ENCODE measurements around the gene NIT1.

The NIT1 gene

DNA sequence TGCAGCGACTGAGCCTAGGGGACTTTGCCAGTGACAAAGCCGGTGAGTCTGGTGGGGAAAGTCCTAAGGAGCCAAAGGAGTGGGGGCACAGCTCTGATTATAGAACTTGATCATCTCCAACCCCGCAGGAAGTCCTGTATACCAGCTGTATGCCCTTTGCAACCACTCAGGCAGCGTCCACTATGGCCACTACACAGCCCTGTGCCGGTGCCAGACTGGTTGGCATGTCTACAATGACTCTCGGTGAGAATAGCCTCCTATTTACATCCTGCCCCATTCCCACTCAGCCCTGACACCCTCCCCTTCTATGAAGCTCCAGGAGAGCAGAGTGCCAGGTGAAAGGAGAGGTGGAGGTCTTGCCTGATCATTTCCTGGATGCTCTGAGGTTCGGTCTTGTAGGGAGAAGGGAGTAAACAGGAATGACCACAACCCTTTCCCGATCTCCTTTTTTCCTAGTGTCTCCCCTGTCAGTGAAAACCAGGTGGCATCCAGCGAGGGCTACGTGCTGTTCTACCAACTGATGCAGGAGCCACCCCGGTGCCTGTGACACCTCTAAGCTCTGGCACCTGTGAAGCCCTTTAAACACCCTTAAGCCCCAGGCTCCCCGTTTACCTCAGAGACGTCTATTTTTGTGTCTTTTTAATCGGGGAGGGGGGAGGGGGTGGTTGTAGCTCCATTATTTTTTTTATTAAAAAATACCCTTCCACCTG, 47.2 kb downstream of the NIT1 start:
- in situ Hi-C loops (cut with MboI; ENCODE audit: low sequenced_read_pairs, unreplicated experiment): no loop called here
- DNase-seq (ENCODE audit: low spot score): no peak
- TF ChIP-seq, protein P1, sequence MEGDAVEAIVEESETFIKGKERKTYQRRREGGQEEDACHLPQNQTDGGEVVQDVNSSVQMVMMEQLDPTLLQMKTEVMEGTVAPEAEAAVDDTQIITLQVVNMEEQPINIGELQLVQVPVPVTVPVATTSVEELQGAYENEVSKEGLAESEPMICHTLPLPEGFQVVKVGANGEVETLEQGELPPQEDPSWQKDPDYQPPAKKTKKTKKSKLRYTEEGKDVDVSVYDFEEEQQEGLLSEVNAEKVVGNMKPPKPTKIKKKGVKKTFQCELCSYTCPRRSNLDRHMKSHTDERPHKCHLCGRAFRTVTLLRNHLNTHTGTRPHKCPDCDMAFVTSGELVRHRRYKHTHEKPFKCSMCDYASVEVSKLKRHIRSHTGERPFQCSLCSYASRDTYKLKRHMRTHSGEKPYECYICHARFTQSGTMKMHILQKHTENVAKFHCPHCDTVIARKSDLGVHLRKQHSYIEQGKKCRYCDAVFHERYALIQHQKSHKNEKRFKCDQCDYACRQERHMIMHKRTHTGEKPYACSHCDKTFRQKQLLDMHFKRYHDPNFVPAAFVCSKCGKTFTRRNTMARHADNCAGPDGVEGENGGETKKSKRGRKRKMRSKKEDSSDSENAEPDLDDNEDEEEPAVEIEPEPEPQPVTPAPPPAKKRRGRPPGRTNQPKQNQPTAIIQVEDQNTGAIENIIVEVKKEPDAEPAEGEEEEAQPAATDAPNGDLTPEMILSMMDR (IDR thresholded peaks at IDR 0.05; ENCODE audit: borderline replicate concordance, control extremely low read depth, extremely low read depth, insufficient read depth, missing control alignments): no peak

DNA sequence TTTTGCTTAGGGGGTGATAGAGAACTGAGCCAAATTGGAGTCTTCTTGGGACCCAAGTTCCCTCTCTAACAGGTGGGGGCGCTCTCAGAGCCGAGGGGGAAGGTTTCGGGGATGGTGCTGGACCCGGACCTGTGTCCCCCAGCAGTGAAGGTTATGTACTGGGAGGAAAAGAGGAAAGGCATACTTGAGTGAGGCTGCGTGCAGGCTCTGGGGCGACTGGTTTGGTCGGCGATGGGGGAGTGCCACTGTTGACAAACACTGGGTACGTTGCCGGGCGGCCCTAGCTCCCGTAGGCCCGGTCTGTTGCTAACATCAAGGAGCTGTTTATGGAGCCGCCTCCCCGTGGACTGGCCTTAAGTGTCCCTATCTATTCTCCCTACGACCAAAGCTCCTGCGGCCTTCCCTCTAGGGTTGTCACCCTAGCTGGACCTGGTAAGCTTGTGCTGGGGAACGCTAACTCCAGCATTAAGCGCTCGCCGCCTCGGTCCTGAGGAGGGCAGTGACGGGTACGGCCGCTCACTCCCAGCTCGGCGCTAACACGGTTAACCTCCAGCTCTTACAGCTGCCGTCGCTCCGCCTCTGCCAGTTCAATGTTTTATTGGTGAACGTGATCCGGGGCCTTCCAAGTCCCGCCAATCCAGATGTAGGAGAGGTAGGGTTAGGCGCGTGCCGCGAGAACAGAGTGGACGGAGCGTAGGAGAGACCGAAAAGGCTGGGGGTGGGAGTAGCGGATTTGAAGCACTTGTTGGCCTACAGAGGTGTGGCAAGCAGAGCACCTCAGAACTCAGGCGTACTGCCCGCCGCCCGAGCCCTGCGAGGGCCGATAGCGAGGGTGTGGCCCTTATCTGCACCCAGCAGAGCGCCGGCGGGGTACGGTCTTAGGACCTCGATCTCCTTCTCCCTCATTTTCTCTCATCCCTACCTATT, 48.1 kb downstream of the NIT1 start, which contains the start of gene PPOX:
TSS of gene PPOX (plus strand) at position 685 of the 927 bp plus-strand sequence. CDS start 422 bp downstream, outside the sequence.
- in situ Hi-C loops (cut with MboI; ENCODE audit: low sequenced_read_pairs, unreplicated experiment): no loop called here
- TF ChIP-seq, protein P1 (IDR thresholded peaks at IDR 0.05; ENCODE audit: borderline replicate concordance, control extremely low read depth, extremely low read depth, insufficient read depth, missing control alignments): peak; percentile 44
- peak; percentile 93 for DNase-seq (ENCODE audit: low spot score)

DNA sequence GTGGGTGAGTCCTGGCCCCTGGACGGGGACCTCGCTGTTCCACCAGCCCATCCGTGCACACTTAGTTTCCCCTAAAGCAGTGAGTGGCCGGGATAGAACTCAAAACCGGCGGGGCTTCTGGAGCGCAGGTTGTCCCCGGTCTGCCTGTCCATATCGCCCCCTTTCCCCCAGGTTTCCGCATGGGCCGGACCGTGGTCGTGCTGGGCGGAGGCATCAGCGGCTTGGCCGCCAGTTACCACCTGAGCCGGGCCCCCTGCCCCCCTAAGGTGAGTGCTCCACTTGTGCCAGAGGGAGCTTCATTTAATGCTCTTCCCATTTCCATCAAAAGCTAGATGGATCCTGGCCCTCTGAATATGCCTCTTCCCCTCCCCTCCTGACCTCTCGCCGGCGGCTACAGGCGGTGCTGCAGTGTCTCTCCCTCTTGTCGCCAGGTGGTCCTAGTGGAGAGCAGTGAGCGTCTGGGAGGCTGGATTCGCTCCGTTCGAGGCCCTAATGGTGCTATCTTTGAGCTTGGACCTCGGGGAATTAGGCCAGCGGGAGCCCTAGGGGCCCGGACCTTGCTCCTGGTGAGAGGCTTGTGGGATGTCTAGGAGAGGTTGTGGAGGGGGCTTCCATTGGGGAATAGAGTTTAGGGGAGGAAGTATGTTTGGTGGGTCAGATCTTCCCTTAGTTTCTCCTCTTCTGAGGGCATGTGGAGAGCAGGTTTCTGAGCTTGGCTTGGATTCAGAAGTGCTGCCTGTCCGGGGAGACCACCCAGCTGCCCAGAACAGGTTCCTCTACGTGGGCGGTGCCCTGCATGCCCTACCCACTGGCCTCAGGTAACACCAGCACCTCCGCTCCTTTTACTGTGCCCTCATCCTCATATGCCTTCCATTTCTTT, 49.0 kb downstream of the NIT1 start:
- in situ Hi-C loops (cut with MboI; ENCODE audit: low sequenced_read_pairs, unreplicated experiment): no loop called here
- DNase-seq (ENCODE audit: low spot score): no peak
- TF ChIP-seq, protein P1 (IDR thresholded peaks at IDR 0.05; ENCODE audit: borderline replicate concordance, control extremely low read depth, extremely low read depth, insufficient read depth, missing control alignments): no peak

DNA sequence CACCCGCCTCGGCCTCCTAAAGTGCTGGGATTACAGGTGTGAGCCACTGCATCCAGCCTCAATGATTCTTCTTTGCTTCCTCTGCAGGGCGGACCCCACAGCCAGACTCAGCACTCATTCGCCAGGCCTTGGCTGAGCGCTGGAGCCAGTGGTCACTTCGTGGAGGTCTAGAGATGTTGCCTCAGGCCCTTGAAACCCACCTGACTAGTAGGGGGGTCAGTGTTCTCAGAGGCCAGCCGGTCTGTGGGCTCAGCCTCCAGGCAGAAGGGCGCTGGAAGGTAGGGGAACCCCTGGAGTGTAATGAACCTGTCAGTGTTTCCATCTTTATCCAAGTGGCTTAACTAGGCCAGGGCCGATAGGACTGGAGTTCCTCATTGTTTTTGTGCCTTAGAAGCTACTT, 51.0 kb downstream of the NIT1 start:
- DNase-seq (ENCODE audit: low spot score): no peak
- TF ChIP-seq, protein P1 (IDR thresholded peaks at IDR 0.05; ENCODE audit: borderline replicate concordance, control extremely low read depth, extremely low read depth, insufficient read depth, missing control alignments): no peak
- in situ Hi-C loops (cut with MboI; ENCODE audit: low sequenced_read_pairs, unreplicated experiment): no loop called here

All from GM13976 (cell line).